Thoracic aorta (tissue), 2 donors: Measurements from ENCODE around the gene MDFI. TPM values are rescaled to one million over a fixed set of nuclear protein-coding genes. Genes with fewer than 3 reads are reported as not detected.

Experiments
- ATAC-seq: fragments of 150-250 bp; one replicate; pipeline ENCODE4 v1.8.0; 2017; ENCODE audit warnings: low read depth; ENCODE audit not compliant: insufficient number of reproducible peaks, low FRiP score
- DNase-seq: peaks from one replicate; pipeline ENCODE4 v3.0.0-alpha.2; 2020; ENCODE audit warnings: low spot score
- H3K27ac ChIP-seq, 2 donors: fragments of 200-600 bp; sonication (generic); 1 replicate in 1 of 2; 2 replicates in 1 of 2; pipeline ENCODE4 v1.5.1; 2016; ENCODE audit warnings: mild to moderate bottlenecking in 2 of 2, moderate library complexity in 2 of 2
- H3K27me3 ChIP-seq: fragments of 200-600 bp; sonication (generic); replicated peaks from 2 replicates; pipeline ENCODE4 v1.6.0; 2016; ENCODE audit warnings: mild to moderate bottlenecking; ENCODE audit not compliant: insufficient read depth
- H3K36me3 ChIP-seq: fragments of 200-600 bp; sonication (generic); one replicate; pipeline ENCODE4 v1.5.1; 2016
- H3K4me1 ChIP-seq, 2 donors: fragments of 200-600 bp; sonication (generic); 1 replicate in 1 of 2; 2 replicates in 1 of 2; pipeline versions ENCODE4 v1.5.1 to v1.6.0; 2016; ENCODE audit warnings: low read depth in 2 of 2, mild to moderate bottlenecking in 1 of 2; ENCODE audit not compliant: control insufficient read depth in 1 of 2
- H3K4me3 ChIP-seq: fragments of 200-600 bp; sonication (generic); 2 replicates; pipeline ENCODE4 v1.5.1; 2016; ENCODE audit warnings: mild to moderate bottlenecking
- H3K9me3 ChIP-seq: fragments of 200-600 bp; sonication (generic); 2 replicates; pipeline ENCODE4 v1.5.1; 2016
- CTCF ChIP-seq: fragments of 200-600 bp; sonication (generic); IDR thresholded peaks from one replicate; pipeline ENCODE4 v1.5.1; 2019; ENCODE audit warnings: antibody characterized with exemption
- total RNA-seq, 2 donors: library from RNA; depleted of rRNA; stranded (reverse); fragments of >200 nt; gene quantifications; one replicate each; pipeline versions ENCODE4 v1.1.0 to v1.2.3, GENCODE V29; 2016

The MDFI gene
- total RNA-seq, 2 donors from 2014 or later: 5.1 to 10.3 TPM

GRCh38 chr6:41591859-41592502 lies 46.3 kb upstream of the MDFI start:
- Histone ChIP-seq H3K27ac (no peak overlapping the region), H3K4me3 (no peak overlapping the region), H3K36me3 (peaks cover 60% of the 10 kb centered on the region), H3K27me3 (no peaks in the 10 kb centered on the region), H3K9me3 (no peaks in the 10 kb centered on the region), H3K4me1 (no peaks in the 10 kb centered on the region)
- DNase-seq (no peak), ATAC-seq (peak; percentile 80)
- peak; percentile 96 for TF ChIP-seq CTCF

- H3K27ac ChIP-seq: no peak overlapping the region
- peaks cover 64% of the 10 kb centered on the region for H3K36me3 ChIP-seq
- no peak for TF ChIP-seq CTCF
- DNase-seq (no peak), ATAC-seq (no peak)
- no peaks in the 10 kb centered on the region for H3K9me3 ChIP-seq
- H3K27me3 ChIP-seq: no peaks in the 10 kb centered on the region
- H3K4me3 ChIP-seq: no peak overlapping the region
- H3K4me1 ChIP-seq: no peaks in the 10 kb centered on the region
Measured at GRCh38 chr6:41593406-41593805, 44.9 kb upstream of the MDFI start.

- no peak for ATAC-seq
Measured at GRCh38 chr6:41593839-41594238, 44.4 kb upstream of the MDFI start.

GRCh38 chr6:41594326-41594725 lies 43.9 kb upstream of the MDFI start:
- Histone ChIP-seq H3K27me3 (no peaks in the 10 kb centered on the region), H3K36me3 (peaks cover 66% of the 10 kb centered on the region), H3K4me1 (no peaks in the 10 kb centered on the region), H3K27ac (no peak overlapping the region), H3K9me3 (no peaks in the 10 kb centered on the region), H3K4me3 (no peak overlapping the region)
- ATAC-seq (no peak), DNase-seq (no peak)
- TF ChIP-seq CTCF: no peak

More at GRCh38 chr6:41593839-41594238, 44.4 kb upstream of the MDFI start:
- TF ChIP-seq CTCF: no peak
- Histone ChIP-seq H3K27ac (no peak overlapping the region), H3K36me3 (peaks cover 67% of the 10 kb centered on the region), H3K9me3 (no peaks in the 10 kb centered on the region), H3K27me3 (no peaks in the 10 kb centered on the region), H3K4me3 (no peak overlapping the region), H3K4me1 (no peaks in the 10 kb centered on the region)
- DNase-seq: no peak

- Histone ChIP-seq H3K36me3 (peaks cover 62% of the 10 kb centered on the region), H3K27me3 (no peaks in the 10 kb centered on the region), H3K9me3 (no peaks in the 10 kb centered on the region), H3K4me3 (no peak overlapping the region), H3K4me1 (no peaks in the 10 kb centered on the region), H3K27ac (no peak overlapping the region)
- DNase-seq (no peak), ATAC-seq (no peak)
- no peak for TF ChIP-seq CTCF
Measured at GRCh38 chr6:41594766-41595165, 43.5 kb upstream of the MDFI start.
